ENCODE measurements around the gene GPX4.

Gene GPX4

GRCh38 chr19:1102407-1103131 lies 1.2 kb upstream of the GPX4 start:
- DNase-seq (ENCODE audit: low read depth), result peak; percentile 100

GRCh38 chr19:1103132-1103707 lies 574 bp upstream of the GPX4 start:
- DNase-seq (ENCODE audit: low read depth), result no peak

- peak; percentile 81 for DNase-seq (ENCODE audit: low read depth)
These were observed 665 bp downstream of the GPX4 start for GRCh38 chr19:1104311-1105007.

GRCh38 chr19:1105008-1105872 lies 1.4 kb downstream of the GPX4 start:
- peak; percentile 55 for DNase-seq (ENCODE audit: low read depth)

GRCh38 chr19:1105873-1106840 lies 2.4 kb downstream of the GPX4 start:
- peak; percentile 37 for DNase-seq (ENCODE audit: low read depth)

- DNase-seq (ENCODE audit: low read depth), result peak; percentile 72
These were observed 3.3 kb downstream of the GPX4 start for GRCh38 chr19:1106841-1107660.

GRCh38 chr19:1107661-1108261 lies 4.0 kb downstream of the GPX4 start:
- DNase-seq (ENCODE audit: low read depth), result no peak

- DNase-seq (ENCODE audit: low read depth), result no peak
These were observed 4.7 kb downstream of the GPX4 start for GRCh38 chr19:1108291-1109031.

- DNase-seq (ENCODE audit: low read depth), result no peak
These were observed 5.3 kb downstream of the GPX4 start for GRCh38 chr19:1109032-1109551.

GRCh38 chr19:1109697-1110671 lies 6.2 kb downstream of the GPX4 start:
- no peak for DNase-seq (ENCODE audit: low read depth)

- no peak for DNase-seq (ENCODE audit: low read depth)
These were observed 7.2 kb downstream of the GPX4 start for GRCh38 chr19:1110809-1111640.

- no peak for DNase-seq (ENCODE audit: low read depth)
These were observed 8.0 kb downstream of the GPX4 start for GRCh38 chr19:1111641-1112267.

- DNase-seq (ENCODE audit: low read depth), result no peak
These were observed 8.7 kb downstream of the GPX4 start for GRCh38 chr19:1112268-1113029.

GRCh38 chr19:1113030-1113985 lies 9.5 kb downstream of the GPX4 start:
- peak; percentile 95 for DNase-seq (ENCODE audit: low read depth)

All from fibroblast of gingiva (primary cell).